ENCODE data around the gene PSMA8. TPM values are rescaled to one million over a fixed set of nuclear protein-coding genes. Genes with fewer than 3 reads are reported as not detected.

Gene PSMA8
- total RNA-seq, 1 experiment from 2014 or later, result not detected

DNA sequence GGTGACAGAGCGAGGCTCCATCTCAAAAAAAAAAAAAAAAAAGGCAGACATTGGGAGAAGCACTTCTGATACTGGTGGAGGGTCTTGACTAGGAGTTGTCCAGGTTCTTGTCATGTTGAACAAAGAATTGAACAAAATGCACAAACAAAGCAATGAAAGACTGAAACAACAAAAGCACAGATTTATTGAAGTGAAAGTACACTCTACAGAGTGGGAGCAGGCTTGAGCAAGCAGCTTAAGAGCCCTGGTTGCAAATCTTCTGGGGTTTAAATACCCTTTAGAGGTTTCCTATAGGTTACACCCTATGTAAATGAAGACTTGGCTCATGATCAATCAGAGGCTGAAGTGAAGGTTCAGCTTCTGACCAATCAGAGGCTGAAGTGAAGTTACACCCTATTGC is 36.8 kb upstream of the PSMA8 start:
- ChIA-PET CTCF (no interaction called here), POLR2A (interaction anchor here (0.6 kb wide), 1 partner anchor 165 kb away, joined by 3 read pairs; no protein-coding TSS in a partner anchor)
- Mint-ChIP-seq H3K9me3 (peaks cover 10% of the 10 kb centered on the region), H3K27ac (no peak overlapping the region), H3K4me1 (peaks cover 6% of the 10 kb centered on the region), H3K36me3 (peaks cover 9% of the 10 kb centered on the region; the same call in 1 of the 2 replicates), H3K4me3 (no peak overlapping the region), H3K27me3 (ENCODE audit: low read depth) (no peaks in the 10 kb centered on the region)
- DNase-seq (ENCODE audit: low spot score) (no peak), ATAC-seq (no peak)
- TF ChIP-seq IRF2 (CRISPR knock-in tag; IDR thresholded peaks at IDR 0.05; ENCODE audit: borderline replicate concordance, low read depth) (no peak), NFYB (CRISPR knock-in tag; conservative IDR thresholded peaks at IDR 0.05; ENCODE audit: low read depth) (no peak), RORB (CRISPR knock-in tag; IDR thresholded peaks at IDR 0.05) (no peak), ZNF396 (CRISPR knock-in tag; IDR thresholded peaks at IDR 0.05; ENCODE audit: borderline replicate concordance) (no peak), TP53 (CRISPR knock-in tag; IDR thresholded peaks at IDR 0.05) (no peak), ZNF671 (CRISPR knock-in tag; IDR thresholded peaks at IDR 0.05) (no peak), GRHL2 (CRISPR knock-in tag; IDR thresholded peaks at IDR 0.05; ENCODE audit: insufficient replicate concordance, severe bottlenecking) (no peak)
- TF ChIP-seq, protein P1, sequence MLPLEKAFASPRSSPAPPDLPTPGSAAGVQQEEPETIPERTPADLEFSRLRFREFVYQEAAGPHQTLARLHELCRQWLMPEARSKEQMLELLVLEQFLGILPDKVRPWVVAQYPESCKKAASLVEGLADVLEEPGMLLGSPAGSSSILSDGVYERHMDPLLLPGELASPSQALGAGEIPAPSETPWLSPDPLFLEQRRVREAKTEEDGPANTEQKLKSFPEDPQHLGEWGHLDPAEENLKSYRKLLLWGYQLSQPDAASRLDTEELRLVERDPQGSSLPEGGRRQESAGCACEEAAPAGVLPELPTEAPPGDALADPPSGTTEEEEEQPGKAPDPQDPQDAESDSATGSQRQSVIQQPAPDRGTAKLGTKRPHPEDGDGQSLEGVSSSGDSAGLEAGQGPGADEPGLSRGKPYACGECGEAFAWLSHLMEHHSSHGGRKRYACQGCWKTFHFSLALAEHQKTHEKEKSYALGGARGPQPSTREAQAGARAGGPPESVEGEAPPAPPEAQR (CRISPR knock-in tag; IDR thresholded peaks at IDR 0.05), result no peak
- TF ChIP-seq, protein P2, sequence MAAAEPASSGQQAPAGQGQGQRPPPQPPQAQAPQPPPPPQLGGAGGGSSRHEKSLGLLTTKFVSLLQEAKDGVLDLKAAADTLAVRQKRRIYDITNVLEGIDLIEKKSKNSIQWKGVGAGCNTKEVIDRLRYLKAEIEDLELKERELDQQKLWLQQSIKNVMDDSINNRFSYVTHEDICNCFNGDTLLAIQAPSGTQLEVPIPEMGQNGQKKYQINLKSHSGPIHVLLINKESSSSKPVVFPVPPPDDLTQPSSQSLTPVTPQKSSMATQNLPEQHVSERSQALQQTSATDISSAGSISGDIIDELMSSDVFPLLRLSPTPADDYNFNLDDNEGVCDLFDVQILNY (CRISPR knock-in tag; IDR thresholded peaks at IDR 0.05), result no peak

DNA sequence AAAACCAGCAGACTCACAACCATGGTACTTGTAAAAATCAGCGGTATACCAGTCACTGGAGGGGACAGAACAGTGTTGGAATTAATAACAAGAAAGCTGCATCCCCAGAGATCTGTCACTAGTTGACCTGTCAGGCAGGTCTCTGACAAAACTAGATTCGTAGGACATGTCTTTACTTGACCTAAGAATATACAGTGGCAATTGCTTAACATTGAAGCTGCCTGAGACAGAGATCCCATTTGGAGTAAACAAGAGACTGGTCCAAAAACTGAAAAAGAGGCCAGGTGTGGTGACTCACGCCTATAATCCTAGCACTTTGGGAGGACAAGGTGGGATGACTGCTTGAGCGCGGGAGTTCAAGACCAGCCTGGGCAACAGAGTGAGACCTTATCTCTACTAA is 36.1 kb upstream of the PSMA8 start:
- Mint-ChIP-seq H3K27me3 (ENCODE audit: low read depth) (no peaks in the 10 kb centered on the region), H3K9me3 (peaks cover 10% of the 10 kb centered on the region), H3K4me1 (no peaks in the 10 kb centered on the region), H3K36me3 (peaks cover 9% of the 10 kb centered on the region; the same call in 1 of the 2 replicates), H3K4me3 (no peak overlapping the region), H3K27ac (no peak overlapping the region)
- POLR2A ChIA-PET, result no interaction called here
- TF ChIP-seq NFATC4 (CRISPR knock-in tag; IDR thresholded peaks at IDR 0.05) (no peak), FOXJ3 (CRISPR knock-in tag; IDR thresholded peaks at IDR 0.05; ENCODE audit: borderline replicate concordance) (no peak), FOXK1 (CRISPR knock-in tag; IDR thresholded peaks at IDR 0.05) (no peak), SMAD3 (CRISPR knock-in tag; IDR thresholded peaks at IDR 0.05; ENCODE audit: borderline replicate concordance) (no peak), RORB (CRISPR knock-in tag; IDR thresholded peaks at IDR 0.05) (no peak), ELF4 (CRISPR knock-in tag; IDR thresholded peaks at IDR 0.05; ENCODE audit: low read depth) (no peak)
- TF ChIP-seq, protein P3, sequence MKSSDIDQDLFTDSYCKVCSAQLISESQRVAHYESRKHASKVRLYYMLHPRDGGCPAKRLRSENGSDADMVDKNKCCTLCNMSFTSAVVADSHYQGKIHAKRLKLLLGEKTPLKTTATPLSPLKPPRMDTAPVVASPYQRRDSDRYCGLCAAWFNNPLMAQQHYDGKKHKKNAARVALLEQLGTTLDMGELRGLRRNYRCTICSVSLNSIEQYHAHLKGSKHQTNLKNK (CRISPR knock-in tag; IDR thresholded peaks at IDR 0.05), result no peak
- TF ChIP-seq, protein P4, sequence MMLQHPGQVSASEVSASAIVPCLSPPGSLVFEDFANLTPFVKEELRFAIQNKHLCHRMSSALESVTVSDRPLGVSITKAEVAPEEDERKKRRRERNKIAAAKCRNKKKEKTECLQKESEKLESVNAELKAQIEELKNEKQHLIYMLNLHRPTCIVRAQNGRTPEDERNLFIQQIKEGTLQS (CRISPR knock-in tag; conservative IDR thresholded peaks at IDR 0.05), result no peak
- TF ChIP-seq, protein P5, sequence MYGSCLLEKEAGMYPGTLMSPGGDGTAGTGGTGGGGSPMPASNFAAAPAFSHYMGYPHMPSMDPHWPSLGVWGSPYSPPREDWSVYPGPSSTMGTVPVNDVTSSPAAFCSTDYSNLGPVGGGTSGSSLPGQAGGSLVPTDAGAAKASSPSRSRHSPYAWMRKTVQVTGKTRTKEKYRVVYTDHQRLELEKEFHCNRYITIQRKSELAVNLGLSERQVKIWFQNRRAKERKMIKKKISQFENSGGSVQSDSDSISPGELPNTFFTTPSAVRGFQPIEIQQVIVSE (CRISPR knock-in tag; IDR thresholded peaks at IDR 0.05; ENCODE audit: borderline replicate concordance), result no peak
- TF ChIP-seq, protein P6, sequence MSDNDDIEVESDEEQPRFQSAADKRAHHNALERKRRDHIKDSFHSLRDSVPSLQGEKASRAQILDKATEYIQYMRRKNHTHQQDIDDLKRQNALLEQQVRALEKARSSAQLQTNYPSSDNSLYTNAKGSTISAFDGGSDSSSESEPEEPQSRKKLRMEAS (CRISPR knock-in tag; IDR thresholded peaks at IDR 0.05), result no peak
- TF ChIP-seq, protein P7, sequence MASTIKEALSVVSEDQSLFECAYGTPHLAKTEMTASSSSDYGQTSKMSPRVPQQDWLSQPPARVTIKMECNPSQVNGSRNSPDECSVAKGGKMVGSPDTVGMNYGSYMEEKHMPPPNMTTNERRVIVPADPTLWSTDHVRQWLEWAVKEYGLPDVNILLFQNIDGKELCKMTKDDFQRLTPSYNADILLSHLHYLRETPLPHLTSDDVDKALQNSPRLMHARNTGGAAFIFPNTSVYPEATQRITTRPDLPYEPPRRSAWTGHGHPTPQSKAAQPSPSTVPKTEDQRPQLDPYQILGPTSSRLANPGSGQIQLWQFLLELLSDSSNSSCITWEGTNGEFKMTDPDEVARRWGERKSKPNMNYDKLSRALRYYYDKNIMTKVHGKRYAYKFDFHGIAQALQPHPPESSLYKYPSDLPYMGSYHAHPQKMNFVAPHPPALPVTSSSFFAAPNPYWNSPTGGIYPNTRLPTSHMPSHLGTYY (CRISPR knock-in tag; IDR thresholded peaks at IDR 0.05), result no peak
- ATAC-seq (no peak), DNase-seq (ENCODE audit: low spot score) (no peak)
- CTCF ChIA-PET, result no interaction called here
